Retina (tissue), 1 donor: ENCODE measurements around the gene SRRM3.
"Not testable (repeated sequence)": the region's sequence is repeated elsewhere in the genome, so short reads cannot be mapped to it uniquely, and the experiment has no call there.

Source experiments
- DNase-seq: peaks from one replicate; pipeline ENCODE4 v3.0.0-alpha.2; 2016

SRRM3 gene

DNA sequence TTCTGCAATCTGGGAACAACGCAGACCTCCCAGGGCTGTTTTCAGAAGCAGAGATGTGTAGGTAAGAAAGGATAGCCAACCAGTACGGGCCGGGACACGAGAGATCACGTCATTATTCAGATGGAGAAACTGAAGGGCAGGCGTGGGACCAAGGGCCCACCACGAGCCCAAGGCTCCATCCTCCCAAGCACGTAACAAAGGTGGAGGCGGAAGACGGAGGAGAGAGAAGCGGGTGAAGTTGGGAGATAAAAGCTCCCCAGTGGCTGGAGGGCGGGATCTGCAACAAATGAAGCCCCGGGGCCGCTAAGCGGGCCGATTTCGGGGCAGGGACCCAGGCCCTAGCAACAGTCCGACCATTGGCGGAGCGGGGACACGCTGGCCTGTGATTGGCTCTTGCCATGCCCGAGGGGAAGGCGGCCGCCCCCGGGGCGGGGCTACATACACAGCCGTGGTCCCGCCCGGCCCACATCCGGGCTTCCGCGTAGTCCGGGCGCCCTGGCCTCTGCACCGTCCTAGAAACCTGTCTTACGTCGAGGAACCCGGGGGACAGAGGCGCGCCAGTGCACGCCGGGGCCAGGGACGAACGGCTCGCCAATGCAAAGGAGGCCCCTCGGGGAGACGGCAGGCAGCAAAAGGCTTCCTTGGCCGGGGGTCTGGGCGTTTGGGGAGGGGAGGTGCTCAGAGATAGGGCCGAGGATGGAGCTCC lies 116.2 kb downstream of the SRRM3 start:
- DNase-seq, result peak; percentile 96

DNA sequence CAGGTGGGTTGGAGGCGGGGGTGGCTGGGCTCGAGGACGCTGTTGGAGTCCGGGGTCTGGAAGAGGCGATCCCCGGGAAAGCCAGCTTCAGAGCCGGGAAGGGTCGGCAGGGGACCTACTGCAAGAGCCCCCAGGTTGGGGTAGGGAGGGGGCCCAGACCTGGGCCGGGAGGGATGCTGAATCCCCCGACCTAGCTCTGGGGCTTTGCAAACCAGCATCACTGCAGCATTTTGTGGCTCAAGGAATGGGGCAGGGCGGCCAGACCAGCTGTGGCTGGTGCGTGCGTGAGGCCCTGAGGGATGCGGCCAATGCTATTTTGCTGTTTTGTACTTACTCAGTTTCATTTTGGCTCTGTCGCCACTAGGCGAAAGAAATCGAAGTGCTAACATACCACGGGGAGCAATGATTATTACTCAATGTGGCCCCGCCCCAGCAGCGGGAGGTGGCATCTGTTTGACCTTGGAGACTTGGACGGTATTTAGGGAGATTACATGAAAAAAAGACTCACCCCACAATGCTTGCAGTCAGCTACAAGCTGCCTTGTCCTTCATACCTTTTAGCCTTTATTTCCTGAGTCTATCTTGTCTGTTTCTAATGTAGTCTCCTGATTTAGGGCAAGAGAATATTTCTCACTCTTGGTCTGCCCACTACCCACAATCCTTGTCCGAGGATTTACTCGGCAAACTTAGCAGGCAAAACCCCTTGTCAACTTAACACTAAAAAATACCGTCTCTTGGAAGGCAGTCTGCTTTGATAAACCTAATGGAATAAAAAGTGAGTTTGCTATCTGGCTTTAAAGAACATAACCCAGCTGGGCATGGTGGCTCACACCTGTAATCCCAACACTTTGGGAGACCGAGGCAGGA lies 117.0 kb downstream of the SRRM3 start:
- peak; percentile 84 for DNase-seq

DNA sequence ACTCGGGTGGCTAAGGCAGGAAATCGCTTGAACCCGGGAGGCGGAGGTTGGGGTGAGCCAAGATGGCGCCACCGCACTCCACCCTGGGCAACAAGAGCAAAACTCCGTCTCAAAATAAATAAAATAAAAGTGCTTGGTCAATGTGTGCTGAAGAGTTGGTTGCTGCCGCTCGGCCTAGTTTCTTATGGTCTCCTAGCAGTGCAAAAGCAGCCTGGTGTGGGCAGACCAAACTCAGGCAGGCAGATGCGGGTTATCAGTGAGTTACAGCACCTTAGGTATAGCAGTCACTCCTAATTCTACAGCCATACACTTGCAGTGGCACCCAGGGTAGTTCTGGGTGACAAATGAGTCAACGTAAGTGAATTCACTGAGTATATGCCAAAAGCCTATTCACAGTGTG lies 123.4 kb downstream of the SRRM3 start:
- DNase-seq, result no peak

DNA sequence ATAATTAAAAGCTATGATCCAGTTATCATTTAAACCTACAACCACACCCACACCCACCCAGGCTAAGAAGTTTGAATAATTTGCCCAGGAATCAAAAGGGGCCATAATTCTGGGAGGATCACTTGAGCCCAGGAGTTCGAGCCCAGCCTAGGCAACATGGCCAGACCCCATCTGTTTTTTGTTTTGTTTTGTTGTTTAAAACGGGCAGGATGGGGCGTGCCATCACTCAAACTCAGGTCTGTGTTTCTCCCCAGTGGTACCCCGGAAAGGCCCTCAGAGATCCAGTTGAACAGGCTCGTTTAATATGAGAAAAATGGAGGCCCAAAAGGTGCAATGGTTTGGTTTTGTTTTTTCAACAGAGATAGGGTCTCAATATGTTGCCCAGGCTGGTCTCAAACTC lies 124.1 kb downstream of the SRRM3 start:
- DNase-seq, result no peak

DNA sequence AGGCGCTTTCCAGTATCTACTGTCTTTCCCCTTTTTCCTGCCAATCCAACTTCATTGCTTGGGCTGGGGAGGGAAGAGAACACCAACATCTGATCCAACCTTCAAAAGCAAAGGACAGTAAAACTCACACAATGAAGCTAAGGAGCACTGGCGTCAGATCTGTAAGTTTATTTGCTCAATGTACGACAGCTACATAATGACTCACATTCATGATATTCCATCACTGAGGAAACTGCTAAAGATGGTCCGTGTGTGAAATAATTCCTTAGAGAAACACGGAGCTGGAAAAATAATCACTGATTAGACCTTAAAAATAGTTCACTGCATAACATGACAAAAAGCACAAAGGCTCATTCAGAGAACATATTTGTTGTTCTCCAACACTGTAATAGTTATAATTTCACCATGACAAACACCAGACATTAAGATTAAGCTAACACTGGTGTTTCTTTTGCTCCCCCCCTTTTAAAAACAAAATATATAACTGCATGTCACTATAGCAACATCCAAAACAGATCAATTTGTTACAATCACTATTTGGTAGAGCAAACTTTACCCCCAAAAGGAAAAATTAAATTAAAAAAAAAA lies 125.0 kb downstream of the SRRM3 start:
- DNase-seq, result no peak

DNA sequence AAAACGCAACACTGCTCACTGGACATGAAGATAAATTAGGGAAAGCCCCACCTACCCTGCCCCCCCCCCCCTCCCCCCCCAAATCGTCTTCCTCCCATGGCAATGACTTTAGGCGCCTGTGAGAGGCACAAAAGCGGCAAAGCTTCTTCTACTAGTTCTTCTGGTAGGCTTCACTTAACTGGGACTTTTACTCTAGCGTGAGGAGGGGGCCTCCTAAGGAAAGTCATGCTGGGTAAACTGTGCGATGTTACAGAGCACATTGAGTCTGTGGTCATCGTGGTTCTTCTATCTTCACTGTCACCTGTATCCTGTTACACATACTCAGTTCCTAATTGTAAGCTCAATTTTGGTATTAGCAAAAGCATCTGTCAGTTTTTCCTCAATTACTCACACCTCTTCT lies 125.9 kb downstream of the SRRM3 start:
- no peak for DNase-seq

DNA sequence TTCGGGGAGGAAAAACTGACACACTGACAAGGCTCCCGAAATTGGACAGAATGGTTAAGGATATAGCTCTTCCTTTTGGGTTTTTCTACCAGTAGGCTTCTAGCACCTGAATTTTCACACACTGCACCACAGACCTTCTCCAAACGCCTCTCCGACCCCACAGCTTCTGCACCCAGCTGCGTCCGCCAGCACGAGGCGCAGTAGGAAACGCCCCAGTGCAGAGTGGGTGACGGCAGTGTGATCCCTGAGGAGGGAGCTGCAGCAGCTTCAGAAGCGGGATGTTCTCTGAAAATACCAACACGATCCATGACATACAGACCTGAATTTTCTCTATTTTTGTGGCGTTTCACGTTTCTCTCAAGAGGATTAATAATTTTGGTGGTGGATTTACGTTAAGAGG lies 126.7 kb downstream of the SRRM3 start:
- no peak for DNase-seq

DNA sequence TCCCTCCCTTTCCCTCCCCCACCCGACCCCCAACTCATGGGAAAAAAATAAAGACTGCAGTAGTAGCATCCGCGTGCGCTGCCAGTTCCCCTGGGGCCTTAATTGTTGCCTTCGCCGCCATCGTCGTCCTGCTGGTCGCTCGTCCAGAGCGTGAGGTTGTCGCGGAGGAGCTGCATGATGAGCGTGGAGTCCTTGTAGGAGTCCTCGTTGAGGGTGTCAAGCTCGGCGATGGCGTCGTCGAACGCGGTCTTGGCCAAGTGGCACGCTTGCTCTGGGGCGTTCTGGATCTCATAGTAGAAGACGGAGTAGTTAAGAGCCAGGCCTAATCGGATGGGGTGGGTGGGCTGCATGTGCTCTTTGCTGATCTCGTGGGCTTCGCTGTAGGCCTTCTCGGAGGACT lies 127.8 kb downstream of the SRRM3 start:
- DNase-seq, result no peak

DNA sequence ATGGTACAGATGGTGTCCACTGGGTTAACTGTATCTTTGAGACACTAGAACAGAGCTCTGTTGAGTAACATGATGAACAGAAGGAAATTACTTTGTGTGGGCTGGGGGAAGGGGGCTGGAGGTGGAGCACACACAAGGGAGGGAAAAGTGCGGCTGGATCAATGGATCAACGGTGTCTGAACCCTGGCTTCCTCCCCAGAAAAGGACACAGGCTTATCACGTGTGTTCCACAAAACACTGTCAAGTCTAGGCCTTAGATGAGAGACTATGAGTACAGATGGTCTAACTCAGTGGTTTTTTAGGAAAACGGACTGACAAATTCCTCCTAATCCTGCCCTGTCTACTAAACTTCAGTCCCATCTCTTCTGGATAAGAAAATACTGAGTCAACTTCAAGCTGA lies 128.6 kb downstream of the SRRM3 start:
- DNase-seq, result no peak

DNA sequence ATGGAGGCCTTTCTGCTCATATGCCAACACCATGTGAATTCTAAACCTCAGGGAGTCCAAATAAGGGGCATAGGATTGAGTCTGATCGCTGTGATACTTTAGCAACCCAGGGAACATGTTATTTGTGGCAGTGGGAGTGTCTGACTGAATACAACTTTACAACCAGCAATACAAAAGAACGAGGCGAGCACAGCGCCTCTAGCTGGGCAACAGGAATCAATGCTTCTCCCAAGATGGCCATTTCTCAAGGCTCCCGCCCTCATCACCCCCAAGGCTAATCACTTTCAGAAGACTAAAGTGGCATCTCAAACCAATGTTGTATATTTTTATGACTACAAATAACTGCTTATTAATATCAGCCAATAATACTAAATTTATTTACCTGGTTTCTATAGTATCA lies 129.0 kb downstream of the SRRM3 start:
- no peak for DNase-seq

DNA sequence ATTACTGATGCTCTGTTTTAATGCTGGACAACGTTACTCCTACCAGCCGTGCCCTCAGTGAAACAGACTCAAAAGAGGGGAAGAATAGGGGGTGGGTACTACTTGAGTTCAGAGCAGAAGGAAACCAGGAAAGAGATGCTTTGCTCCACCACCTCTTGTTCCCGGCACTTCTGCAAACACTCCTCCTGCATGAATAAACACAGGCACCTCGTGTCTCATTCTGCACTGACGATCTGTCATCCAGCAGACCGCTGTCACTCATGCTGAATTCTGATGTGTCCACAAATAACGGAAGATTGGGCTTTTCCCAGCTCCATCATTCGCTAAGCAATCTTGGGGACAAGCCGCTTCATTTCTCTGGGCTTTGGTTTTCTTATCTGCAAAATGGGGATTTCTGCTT lies 130.4 kb downstream of the SRRM3 start:
- DNase-seq, result no peak

DNA sequence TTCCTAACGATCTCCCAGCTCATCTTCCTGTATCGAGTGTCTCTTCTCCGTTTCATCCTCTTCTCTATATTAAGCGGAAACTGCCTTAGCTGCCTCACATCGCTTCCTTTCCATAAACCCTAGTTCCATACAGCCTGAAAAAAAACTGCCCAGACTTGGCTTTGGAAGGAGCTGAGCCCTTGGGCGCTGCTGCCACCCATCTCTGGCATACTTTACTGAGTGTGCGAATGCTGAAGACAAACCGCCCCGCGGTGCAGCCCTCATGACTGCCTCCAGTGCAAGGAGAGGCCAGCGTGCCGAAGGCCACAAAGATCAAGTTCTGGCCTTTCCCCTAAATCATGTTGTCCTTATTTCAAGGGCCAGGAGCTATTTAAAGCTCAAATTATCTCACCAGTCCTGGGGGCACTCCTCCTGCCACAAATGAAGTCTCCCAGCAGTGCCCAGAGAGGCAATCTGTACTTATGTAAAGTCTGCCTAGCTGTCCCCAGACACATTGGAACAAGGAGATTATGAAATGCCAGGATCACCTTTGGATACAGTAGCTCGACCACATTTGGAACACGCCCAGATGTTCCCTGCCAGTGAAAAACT lies 131.9 kb downstream of the SRRM3 start:
- no peak for DNase-seq

DNA sequence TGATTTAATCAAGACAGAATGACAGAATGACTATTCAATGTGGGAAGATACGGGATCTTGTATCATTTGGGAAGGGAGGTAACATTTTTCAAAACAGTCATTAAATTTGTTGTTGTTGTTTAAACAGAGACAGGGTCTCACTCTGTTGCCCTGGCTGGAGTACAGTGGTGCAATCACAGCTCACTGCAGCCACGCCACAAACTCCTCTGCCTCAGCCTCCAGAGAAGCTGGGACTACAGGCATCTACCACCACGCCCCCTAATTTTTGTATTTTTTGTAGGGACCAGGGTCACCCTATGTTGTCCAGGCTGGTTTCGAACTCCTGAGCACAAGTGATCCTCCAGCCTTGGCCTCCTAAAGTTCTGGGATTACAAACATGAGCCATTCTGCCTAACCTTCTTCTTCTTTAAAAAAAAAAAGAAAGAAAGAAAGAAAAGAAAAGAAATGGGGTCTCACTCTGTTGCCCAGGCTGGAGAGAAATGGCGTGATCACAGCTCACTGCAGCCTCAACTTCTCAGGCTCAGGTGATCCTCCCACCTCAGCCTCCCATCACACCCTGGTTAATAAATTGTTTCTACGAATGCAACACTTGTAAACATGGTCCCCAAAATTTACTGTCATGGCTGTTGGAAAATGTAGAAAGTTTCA lies 132.7 kb downstream of the SRRM3 start:
- DNase-seq, result no peak

DNA sequence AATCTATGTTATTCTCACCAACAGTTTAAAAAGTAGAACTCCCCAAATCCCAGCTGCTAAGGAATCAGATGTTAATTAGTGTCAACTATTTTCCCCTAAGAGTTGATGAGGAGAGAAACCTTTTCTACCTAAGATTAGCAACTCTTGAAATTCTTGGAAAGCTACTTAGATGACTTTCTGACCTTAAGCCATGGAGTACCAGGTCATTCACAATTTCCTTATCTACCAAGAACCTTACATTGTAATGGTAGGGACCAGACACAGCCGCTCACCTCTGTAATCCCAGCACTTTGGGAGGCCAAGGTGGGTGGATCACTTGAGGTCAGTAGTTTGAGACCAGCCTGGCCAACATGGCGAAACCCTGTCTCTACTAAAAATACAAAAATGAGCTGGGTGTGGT lies 133.7 kb downstream of the SRRM3 start:
- DNase-seq, result not testable (repeated sequence)

DNA sequence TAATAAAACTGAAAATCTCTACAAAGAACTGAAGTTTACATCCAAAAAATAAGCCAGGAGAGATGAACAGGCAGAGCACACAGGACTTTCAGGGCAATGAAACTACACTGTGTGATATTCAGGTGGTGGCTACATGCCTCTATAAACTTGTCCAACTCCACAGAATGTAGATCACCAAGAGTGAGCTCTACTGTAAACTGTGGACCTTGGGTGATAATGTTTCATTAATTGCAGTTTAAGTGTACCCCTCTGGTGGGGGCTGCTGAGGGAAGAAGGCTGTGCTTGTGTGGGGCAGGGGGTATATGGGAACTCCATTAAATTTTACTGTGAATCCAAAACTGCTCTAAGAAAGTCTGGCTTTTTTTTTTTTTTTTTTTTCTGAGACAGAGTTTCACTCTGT lies 134.4 kb downstream of the SRRM3 start:
- no peak for DNase-seq
